PC-9 (cell line): ENCODE data around the gene SOX13.

Source experiments
- EZH2 ChIP-seq: fragments of 200-600 bp; sonication (generic); IDR thresholded peaks from 2 replicates; pipeline ENCODE4 v1.8.0; 2017; ENCODE audit warnings: antibody characterized with exemption, low read depth
- TF ChIP-seq, protein P1 (sequence below): fragments of 200-600 bp; sonication (generic); conservative IDR thresholded peaks from 2 replicates; pipeline ENCODE4 v1.6.1; 2017; ENCODE audit warnings: mixed run types, antibody characterized with exemption, mild to moderate bottlenecking, moderate library complexity

DNA sequence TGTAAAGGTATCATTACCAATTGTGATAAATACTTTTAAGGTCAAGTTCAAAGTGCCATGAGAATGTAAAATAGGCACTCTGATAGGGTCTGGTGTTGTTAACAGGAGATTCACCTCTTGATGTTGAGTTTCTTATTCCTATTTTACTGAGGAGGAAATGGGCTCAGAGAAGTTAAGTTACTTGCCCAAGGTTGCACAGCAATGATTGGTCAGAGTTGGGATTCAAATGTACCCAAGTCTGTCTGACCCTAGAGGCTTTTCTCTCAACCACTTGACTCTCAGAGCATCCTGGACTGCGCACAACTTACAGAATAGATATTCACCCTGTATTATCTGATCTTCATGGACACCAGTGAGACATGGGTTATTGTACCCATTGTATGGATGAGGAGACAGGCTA is 33.9 kb downstream of the SOX13 start:
- TF ChIP-seq, protein P1, sequence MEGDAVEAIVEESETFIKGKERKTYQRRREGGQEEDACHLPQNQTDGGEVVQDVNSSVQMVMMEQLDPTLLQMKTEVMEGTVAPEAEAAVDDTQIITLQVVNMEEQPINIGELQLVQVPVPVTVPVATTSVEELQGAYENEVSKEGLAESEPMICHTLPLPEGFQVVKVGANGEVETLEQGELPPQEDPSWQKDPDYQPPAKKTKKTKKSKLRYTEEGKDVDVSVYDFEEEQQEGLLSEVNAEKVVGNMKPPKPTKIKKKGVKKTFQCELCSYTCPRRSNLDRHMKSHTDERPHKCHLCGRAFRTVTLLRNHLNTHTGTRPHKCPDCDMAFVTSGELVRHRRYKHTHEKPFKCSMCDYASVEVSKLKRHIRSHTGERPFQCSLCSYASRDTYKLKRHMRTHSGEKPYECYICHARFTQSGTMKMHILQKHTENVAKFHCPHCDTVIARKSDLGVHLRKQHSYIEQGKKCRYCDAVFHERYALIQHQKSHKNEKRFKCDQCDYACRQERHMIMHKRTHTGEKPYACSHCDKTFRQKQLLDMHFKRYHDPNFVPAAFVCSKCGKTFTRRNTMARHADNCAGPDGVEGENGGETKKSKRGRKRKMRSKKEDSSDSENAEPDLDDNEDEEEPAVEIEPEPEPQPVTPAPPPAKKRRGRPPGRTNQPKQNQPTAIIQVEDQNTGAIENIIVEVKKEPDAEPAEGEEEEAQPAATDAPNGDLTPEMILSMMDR: no peak
- no peak for TF ChIP-seq EZH2
